HG03558 (cell line): Measurements from ENCODE around the gene RAD51D.

ENCODE experiments used
- ATAC-seq: cut with Tn5 transposase; IDR thresholded peaks from one replicate; pipeline ENCODE4 v1.9.1; 2021; ENCODE audit warnings: moderate number of reproducible peaks; ENCODE audit not compliant: unreplicated experiment; ENCODE audit errors: extremely low read depth

The RAD51D gene

GRCh38 chr17:35044181-35044580, 75.5 kb downstream of the RAD51D start:
- ATAC-seq = no peak
